HepG2 (cell line): ENCODE measurements around the gene SYAP1. TPM values are rescaled to one million over a fixed set of nuclear protein-coding genes. Genes with fewer than 3 reads are reported as not detected.

Source experiments
- ATAC-seq: fragments of 200-7000 bp; cut with Tn5 transposase; 3 replicates; pipeline ENCODE4 v1.9.1; 2020; ENCODE audit warnings: mild to moderate bottlenecking, moderate library complexity
- BruUV-seq: library from RNA; stranded (reverse); fragments of 400-500 nt; replicated peaks from 2 replicates; lab custom pipeline; 2021; lab: Mats Ljungman, UMichigan
- CTCF ChIA-PET: fragments of 300-600 bp; formaldehyde crosslinking; extraction: SDS; loops from one replicate; lab custom pipeline; 2021; ENCODE audit warnings: low total read pairs, inconsistent platforms, low intra/inter-chr PET ratio; lab: Yijun Ruan, JAX
- POLR2A ChIA-PET: fragments of 350-600 bp; sonication (Branson Sonifier 250); formaldehyde crosslinking; loops from one replicate; lab custom pipeline; 2020; ENCODE audit warnings: antibody characterized with exemption, inconsistent platforms; lab: Yijun Ruan, JAX
- DNase-seq: peaks from one replicate; pipeline ENCODE4 v3.0.0-alpha.2; 2015; ENCODE audit warnings: low spot score
- FAIRE-seq: peaks from 3 replicates; lab custom pipeline; 2011; peaks lifted over from hg19 to GRCh38; lab: Jason Lieb, UNC
- H2AFZ ChIP-seq: one replicate; pipeline ENCODE4 v1.6.1; 2011; ENCODE audit warnings: low read length, inconsistent platforms
- H3K27ac ChIP-seq: fragments of 300-600 bp; 3 replicates; pipeline ENCODE4 v1.8.0; 2011; ENCODE audit warnings: mixed run types, mild to moderate bottlenecking, mixed read lengths, low read length, inconsistent platforms; ENCODE audit not compliant: insufficient read depth; ENCODE audit errors: extremely low read length
- H3K27me3 ChIP-seq, 2 experiments: fragments of 200-600 bp in 1 of 2; 2 replicates in 1 of 2; 3 replicates in 1 of 2; pipeline versions ENCODE4 v1.6.0 to v1.8.0; 2011; ENCODE audit warnings: low read length in 2 of 2, mild to moderate bottlenecking in 2 of 2, moderate library complexity in 2 of 2, inconsistent platforms in 1 of 2; ENCODE audit not compliant: insufficient read depth in 2 of 2, control insufficient read depth in 1 of 2
- H3K36me3 ChIP-seq, 2 experiments: fragments of 200-600 bp in 1 of 2; replicated peaks in 1 of 2; 2 replicates in 1 of 2; 3 replicates in 1 of 2; pipeline versions ENCODE4 v1.5.1 to v1.8.0; 2011; ENCODE audit warnings: low read length in 2 of 2, inconsistent platforms in 1 of 2; ENCODE audit not compliant: insufficient read depth in 2 of 2, control insufficient read depth in 1 of 2
- H3K4me1 ChIP-seq: 2 replicates; pipeline ENCODE4 v1.5.1; 2012; ENCODE audit warnings: low read length, inconsistent platforms; ENCODE audit not compliant: insufficient read depth
- H3K4me2 ChIP-seq: 2 replicates; pipeline ENCODE4 v1.6.0; 2011; ENCODE audit warnings: low read depth, low read length, inconsistent platforms
- H3K4me3 ChIP-seq, 3 experiments: fragments of 200-600 bp in 1 of 3; sonication (generic), shearing (Covaris generic) in 1 of 3; replicated peaks in 1 of 3; 2 replicates each; pipeline ENCODE4 v1.5.1; 2011 to 2016; ENCODE audit warnings: low read length in 3 of 3, inconsistent platforms in 2 of 3, low read depth in 2 of 3, mild to moderate bottlenecking in 2 of 3, control low read depth in 1 of 3, mixed read lengths in 1 of 3; ENCODE audit not compliant: insufficient read depth in 1 of 3
- H3K79me2 ChIP-seq: one replicate; pipeline ENCODE4 v1.6.1; 2011; ENCODE audit warnings: low read length, inconsistent platforms; ENCODE audit not compliant: insufficient read depth
- H3K9ac ChIP-seq: 2 replicates; pipeline ENCODE4 v1.6.0; 2011; ENCODE audit warnings: mild to moderate bottlenecking, low read depth, low read length, inconsistent platforms; ENCODE audit not compliant: insufficient read depth
- H3K9me3 ChIP-seq: 2 replicates; pipeline ENCODE4 v1.5.1; 2012; ENCODE audit warnings: mild to moderate bottlenecking, low read length
- H4K20me1 ChIP-seq: 2 replicates; pipeline ENCODE4 v1.6.0; 2011; ENCODE audit warnings: inconsistent platforms, mild to moderate bottlenecking, low read length, moderate library complexity; ENCODE audit not compliant: insufficient read depth
- BCL6 ChIP-seq: IDR thresholded peaks from 2 replicates; pipeline ENCODE4 v1.6.1; 2016; ENCODE audit warnings: missing genetic modification reagents, missing compliant biosample characterization
- BRD4 ChIP-seq: sonication (generic); formaldehyde crosslinking; IDR thresholded peaks from 2 replicates; pipeline ENCODE4 v1.4.0; 2020; ENCODE audit warnings: missing genetic modification reagents
- CHCHD3 ChIP-seq: sonication (generic); formaldehyde crosslinking; IDR thresholded peaks from 2 replicates; pipeline ENCODE4 v1.8.0; 2022; ENCODE audit warnings: mild to moderate bottlenecking, missing genetic modification reagents, moderate library complexity
- HOXA7 ChIP-seq: sonication (generic); formaldehyde crosslinking; IDR thresholded peaks from 2 replicates; pipeline ENCODE4 v1.8.1; 2022; ENCODE audit warnings: mild to moderate bottlenecking, missing genetic modification reagents, moderate library complexity
- ZNF121 ChIP-seq: sonication (generic); formaldehyde crosslinking; IDR thresholded peaks from 2 replicates; pipeline ENCODE4 v1.5.0; 2020; ENCODE audit warnings: mild to moderate bottlenecking, missing genetic modification reagents
- ZNF430 ChIP-seq: sonication (generic); formaldehyde crosslinking; IDR thresholded peaks from 2 replicates; pipeline ENCODE4 v1.9.0; 2021; ENCODE audit warnings: mild to moderate bottlenecking, missing genetic modification reagents
- WGBS: methylation state at CpG from one replicate; pipeline ENCODE4 v1.1.6; 2017; ENCODE audit warnings: low lambda C conversion rate; 5-methylcytosine and 5-hydroxymethylcytosine counted together
- in situ Hi-C: cut with HindIII; loops from 2 replicates; pipeline ENCODE4 v1.10.0; 2017; ENCODE audit warnings: low pct_unique_long_range_greater_than_20kb; ENCODE audit not compliant: extremely low pct_ligation_motif_present
- intact Hi-C: fragments of 100-400 bp; cut with micrococcal nuclease; formaldehyde crosslinking; loops from one replicate; pipeline ENCODE4 v1.10.0; 2022; ENCODE audit not compliant: unreplicated experiment
- polyA plus RNA-seq, 8 experiments: library from polyadenylated mRNA; depleted of rRNA in 3 of 8; stranded (reverse) in 7 of 8; unstranded in 1 of 8; fragments of >200 nt; fragmentation: Illumina TruSeq in 4 of 8; extraction: Trizol in 4 of 8; gene quantifications; 2 replicates each; pipeline versions ENCODE4 v1.2.1 to v1.2.3, GENCODE V29; 2011 to 2016; ENCODE audit warnings: low read depth in 4 of 8, missing spikeins in 1 of 8, mixed read lengths in 1 of 8; ENCODE audit not compliant: insufficient read depth in 1 of 8
- total RNA-seq, 5 experiments: library from RNA; depleted of rRNA; stranded (reverse); fragments of >200 nt; fragmentation: Illumina TruSeq; extraction: Trizol; gene quantifications; 2 replicates each; pipeline ENCODE4 v1.2.3, GENCODE V29; 2016; ENCODE audit warnings: low read depth in 1 of 5
- TF ChIP-seq, protein P1 (sequence below), 2 experiments: sonication (generic) in 1 of 2; formaldehyde crosslinking in 1 of 2; IDR thresholded peaks; 2 replicates each; pipeline versions ENCODE4 v1.5.1 to v1.6.1; 2011 to 2020; ENCODE audit warnings: borderline replicate concordance in 1 of 2, low read depth in 1 of 2, low read length in 1 of 2, mild to moderate bottlenecking in 1 of 2, missing genetic modification reagents in 1 of 2, moderate library complexity in 1 of 2
- TF ChIP-seq, protein P2 (sequence below): sonication (generic); formaldehyde crosslinking; conservative IDR thresholded peaks from 2 replicates; pipeline ENCODE4 v1.4.0; 2020; ENCODE audit warnings: mild to moderate bottlenecking, missing genetic modification reagents, moderate library complexity
- TF ChIP-seq, protein P3 (sequence below): IDR thresholded peaks from 2 replicates; pipeline ENCODE4 v1.6.1; 2016; ENCODE audit warnings: low read depth

The SYAP1 gene
- total and polyA plus RNA-seq, 2 of the 13 experiments (the other 11 are each of a cell fraction or from before 2014, with no cell fraction given) = 4.9 to 18.5 TPM

DNA sequence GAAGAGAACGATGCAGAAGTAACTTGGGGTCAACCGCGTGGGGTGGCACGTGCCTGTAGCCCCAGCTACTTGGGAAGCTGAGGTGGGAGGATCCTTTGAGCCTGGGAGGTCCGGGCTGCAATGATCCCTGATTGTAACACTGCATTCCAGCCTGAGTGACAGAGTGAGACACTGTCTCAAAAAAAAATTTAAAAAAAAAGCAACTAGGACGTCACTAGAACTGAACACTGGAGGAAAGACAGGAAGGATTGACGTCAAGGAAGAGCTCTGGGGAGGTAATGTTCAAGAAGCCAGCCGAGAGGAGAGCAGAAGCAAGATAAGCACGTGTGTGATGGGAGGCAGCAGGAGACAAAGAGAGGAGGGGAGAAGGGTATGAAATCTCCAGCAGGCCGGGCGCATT is 40.7 kb upstream of the SYAP1 start:
- ChIA-PET CTCF (no interaction called here), POLR2A (no interaction called here)
- no peak overlapping the region for H3K4me3 ChIP-seq
- intact Hi-C loops = no loop called here
- H3K36me3 ChIP-seq = peaks cover 0 to 27% of the 10 kb centered on the region in 2 experiments; a peak in 3 of 5 replicates
- no peaks in the 10 kb centered on the region for H3K27me3 ChIP-seq
- no peaks in the 10 kb centered on the region for H3K79me2 ChIP-seq
- FAIRE-seq = no peak
- in situ Hi-C loops = no loop called here
- no peak for ATAC-seq
- no peak overlapping the region for H3K27ac ChIP-seq
- no TSS peak for BruUV-seq
- no peak overlapping the region for H2AFZ ChIP-seq
- H3K4me1 ChIP-seq = peaks cover 16% of the 10 kb centered on the region
- no peak overlapping the region for H3K4me2 ChIP-seq
- no peak for DNase-seq
- TF ChIP-seq HOXA7 (CRISPR knock-in tag) = no peak
- TF ChIP-seq, protein P1, sequence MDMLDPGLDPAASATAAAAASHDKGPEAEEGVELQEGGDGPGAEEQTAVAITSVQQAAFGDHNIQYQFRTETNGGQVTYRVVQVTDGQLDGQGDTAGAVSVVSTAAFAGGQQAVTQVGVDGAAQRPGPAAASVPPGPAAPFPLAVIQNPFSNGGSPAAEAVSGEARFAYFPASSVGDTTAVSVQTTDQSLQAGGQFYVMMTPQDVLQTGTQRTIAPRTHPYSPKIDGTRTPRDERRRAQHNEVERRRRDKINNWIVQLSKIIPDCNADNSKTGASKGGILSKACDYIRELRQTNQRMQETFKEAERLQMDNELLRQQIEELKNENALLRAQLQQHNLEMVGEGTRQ (IDR thresholded peaks at IDR 0.05; ENCODE audit: low read depth, low read length) = no peak
- TF ChIP-seq, protein P1 (CRISPR knock-in tag; IDR thresholded peaks at IDR 0.05; ENCODE audit: borderline replicate concordance) = no peak
- H3K9me3 ChIP-seq = no peaks in the 10 kb centered on the region
- H3K9ac ChIP-seq = no peak overlapping the region
- H4K20me1 ChIP-seq = no peaks in the 10 kb centered on the region
- WGBS = 97% methylated on average over 11 of the region's 11 CpGs

DNA sequence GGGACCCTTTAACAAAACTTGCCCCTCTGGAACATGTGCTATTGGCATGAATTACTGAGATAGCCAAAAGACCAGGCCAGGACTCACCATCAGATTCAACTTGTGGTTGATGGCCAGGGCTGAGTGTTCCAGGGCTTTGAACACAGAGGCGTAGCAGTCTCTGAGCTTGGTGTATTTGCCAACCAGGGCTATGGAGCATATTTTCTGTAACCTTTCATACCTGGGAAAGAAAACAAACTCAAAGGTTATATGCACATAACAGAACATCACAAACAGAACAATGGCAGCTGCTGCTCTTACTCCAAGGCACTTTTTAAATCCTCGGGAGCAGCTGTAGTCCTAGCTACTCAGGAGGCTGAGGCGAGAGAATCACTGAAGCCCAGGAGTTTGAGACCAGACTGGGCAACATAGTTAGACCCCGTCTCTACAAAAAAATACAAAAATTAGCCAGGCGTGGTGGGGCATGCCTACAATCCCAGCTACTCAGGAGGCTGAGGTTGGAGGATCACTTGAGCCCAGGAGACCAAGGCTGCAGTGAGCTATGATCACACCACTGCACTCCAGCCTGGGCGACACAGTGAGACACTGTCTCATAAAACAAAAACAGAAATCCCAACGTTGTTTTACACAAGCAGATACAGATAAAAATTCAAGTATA is 36.3 kb upstream of the SYAP1 start:
- H3K4me2 ChIP-seq = no peak overlapping the region
- H3K9me3 ChIP-seq = no peaks in the 10 kb centered on the region
- peak; percentile 98 for ATAC-seq
- H3K9ac ChIP-seq = no peak overlapping the region
- H3K36me3 ChIP-seq = peaks cover 4 to 22% of the 10 kb centered on the region in 2 experiments; a peak in 4 of 5 replicates
- peak overlapping the region; percentile 57 for H3K27ac ChIP-seq
- FAIRE-seq = peak; percentile 78
- no peak overlapping the region for H2AFZ ChIP-seq
- POLR2A ChIA-PET = no interaction called here
- H3K79me2 ChIP-seq = no peaks in the 10 kb centered on the region
- intact Hi-C loops = no loop called here
- H3K4me1 ChIP-seq = peaks cover 19% of the 10 kb centered on the region
- no peak overlapping the region for H3K4me3 ChIP-seq
- CTCF ChIA-PET = no interaction called here
- BruUV-seq = no TSS peak
- 51% methylated on average over 7 of the region's 7 CpGs for WGBS
- no peaks in the 10 kb centered on the region for H4K20me1 ChIP-seq
- in situ Hi-C loops = no loop called here
- peak; percentile 30 for DNase-seq
- no peaks in the 10 kb centered on the region for H3K27me3 ChIP-seq
- TF ChIP-seq ZNF430 (CRISPR knock-in tag) = no peak
- TF ChIP-seq, protein P2, sequence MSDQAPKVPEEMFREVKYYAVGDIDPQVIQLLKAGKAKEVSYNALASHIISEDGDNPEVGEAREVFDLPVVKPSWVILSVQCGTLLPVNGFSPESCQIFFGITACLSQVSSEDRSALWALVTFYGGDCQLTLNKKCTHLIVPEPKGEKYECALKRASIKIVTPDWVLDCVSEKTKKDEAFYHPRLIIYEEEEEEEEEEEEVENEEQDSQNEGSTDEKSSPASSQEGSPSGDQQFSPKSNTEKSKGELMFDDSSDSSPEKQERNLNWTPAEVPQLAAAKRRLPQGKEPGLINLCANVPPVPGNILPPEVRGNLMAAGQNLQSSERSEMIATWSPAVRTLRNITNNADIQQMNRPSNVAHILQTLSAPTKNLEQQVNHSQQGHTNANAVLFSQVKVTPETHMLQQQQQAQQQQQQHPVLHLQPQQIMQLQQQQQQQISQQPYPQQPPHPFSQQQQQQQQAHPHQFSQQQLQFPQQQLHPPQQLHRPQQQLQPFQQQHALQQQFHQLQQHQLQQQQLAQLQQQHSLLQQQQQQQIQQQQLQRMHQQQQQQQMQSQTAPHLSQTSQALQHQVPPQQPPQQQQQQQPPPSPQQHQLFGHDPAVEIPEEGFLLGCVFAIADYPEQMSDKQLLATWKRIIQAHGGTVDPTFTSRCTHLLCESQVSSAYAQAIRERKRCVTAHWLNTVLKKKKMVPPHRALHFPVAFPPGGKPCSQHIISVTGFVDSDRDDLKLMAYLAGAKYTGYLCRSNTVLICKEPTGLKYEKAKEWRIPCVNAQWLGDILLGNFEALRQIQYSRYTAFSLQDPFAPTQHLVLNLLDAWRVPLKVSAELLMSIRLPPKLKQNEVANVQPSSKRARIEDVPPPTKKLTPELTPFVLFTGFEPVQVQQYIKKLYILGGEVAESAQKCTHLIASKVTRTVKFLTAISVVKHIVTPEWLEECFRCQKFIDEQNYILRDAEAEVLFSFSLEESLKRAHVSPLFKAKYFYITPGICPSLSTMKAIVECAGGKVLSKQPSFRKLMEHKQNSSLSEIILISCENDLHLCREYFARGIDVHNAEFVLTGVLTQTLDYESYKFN = peak; percentile 49
- no peak for TF ChIP-seq CHCHD3 (CRISPR knock-in tag)
- TF ChIP-seq BRD4 (CRISPR knock-in tag) = no peak
- TF ChIP-seq BCL6 = no peak
- TF ChIP-seq, protein P3, sequence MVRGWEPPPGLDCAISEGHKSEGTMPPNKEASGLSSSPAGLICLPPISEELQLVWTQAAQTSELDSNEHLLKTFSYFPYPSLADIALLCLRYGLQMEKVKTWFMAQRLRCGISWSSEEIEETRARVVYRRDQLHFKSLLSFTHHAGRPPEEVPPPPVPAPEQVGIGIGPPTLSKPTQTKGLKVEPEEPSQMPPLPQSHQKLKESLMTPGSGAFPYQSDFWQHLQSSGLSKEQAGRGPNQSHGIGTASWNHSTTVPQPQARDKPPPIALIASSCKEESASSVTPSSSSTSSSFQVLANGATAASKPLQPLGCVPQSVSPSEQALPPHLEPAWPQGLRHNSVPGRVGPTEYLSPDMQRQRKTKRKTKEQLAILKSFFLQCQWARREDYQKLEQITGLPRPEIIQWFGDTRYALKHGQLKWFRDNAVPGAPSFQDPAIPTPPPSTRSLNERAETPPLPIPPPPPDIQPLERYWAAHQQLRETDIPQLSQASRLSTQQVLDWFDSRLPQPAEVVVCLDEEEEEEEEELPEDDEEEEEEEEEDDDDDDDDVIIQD (CRISPR knock-in tag) = no peak
- peak; percentile 75 for TF ChIP-seq ZNF121
